Thymus (tissue), 11 donors: ENCODE data around the gene ADCYAP1R1. TPM values are rescaled to one million over a fixed set of nuclear protein-coding genes. Genes with fewer than 3 reads are reported as not detected.
A peak's percentile ranks its signal among the peaks of the same experiment; 100 is the strongest.

Experiments used
- DNase-seq, 9 donors: peaks; one replicate each; pipeline ENCODE4 v3.0.0-alpha.2; 2013; ENCODE audit warnings: low spot score in 9 of 9, low read depth in 6 of 9, missing footprints in 1 of 9
- H3K27ac ChIP-seq, 2 donors: one replicate each; pipeline ENCODE4 v1.5.1; 2013; ENCODE audit warnings: control low read depth in 1 of 2, low read depth in 1 of 2, low read length in 1 of 2, mild to moderate bottlenecking in 1 of 2, moderate library complexity in 1 of 2
- H3K27me3 ChIP-seq, 2 donors: one replicate each; pipeline ENCODE4 v1.5.1; 2013; ENCODE audit warnings: low read length in 1 of 2; ENCODE audit not compliant: control insufficient read depth in 2 of 2, insufficient read depth in 1 of 2
- H3K36me3 ChIP-seq, 2 donors: one replicate each; pipeline ENCODE4 v1.5.1; 2013; ENCODE audit warnings: low read length in 1 of 2, mild to moderate bottlenecking in 1 of 2, moderate library complexity in 1 of 2; ENCODE audit not compliant: control insufficient read depth in 2 of 2, insufficient read depth in 2 of 2
- H3K4me1 ChIP-seq, 2 donors: one replicate each; pipeline ENCODE4 v1.5.1; 2013; ENCODE audit warnings: low read length in 2 of 2; ENCODE audit not compliant: control insufficient read depth in 2 of 2, insufficient read depth in 2 of 2
- H3K4me3 ChIP-seq, 2 donors: one replicate each; pipeline ENCODE4 v1.5.1; 2013; ENCODE audit warnings: low read length in 2 of 2, control low read depth in 1 of 2, mild to moderate bottlenecking in 1 of 2
- H3K9me3 ChIP-seq, 2 donors: one replicate each; pipeline ENCODE4 v1.5.1; 2013; ENCODE audit warnings: low read length in 1 of 2, mild to moderate bottlenecking in 1 of 2; ENCODE audit not compliant: control insufficient read depth in 2 of 2, insufficient read depth in 1 of 2
- WGBS: extraction: QIAGEN DNeasy Blood & Tissue Kit; methylation state at CpG from one replicate; pipeline ENCODE4 v1.1.7; 2013; 5-methylcytosine and 5-hydroxymethylcytosine counted together
- polyA plus RNA-seq: library from polyadenylated mRNA; stranded (reverse); fragments of 200-250 nt; gene quantifications from one replicate; pipeline ENCODE4 v1.2.3, GENCODE V29; 2013
- total RNA-seq: library from RNA; stranded (reverse); fragments of 120-200 nt; gene quantifications from one replicate; pipeline ENCODE4 v1.2.4, GENCODE V29; 2013
- donor health status: healthy.

Gene ADCYAP1R1
- total and polyA plus RNA-seq, 2 donors: 0.21 to 0.61 TPM

DNA sequence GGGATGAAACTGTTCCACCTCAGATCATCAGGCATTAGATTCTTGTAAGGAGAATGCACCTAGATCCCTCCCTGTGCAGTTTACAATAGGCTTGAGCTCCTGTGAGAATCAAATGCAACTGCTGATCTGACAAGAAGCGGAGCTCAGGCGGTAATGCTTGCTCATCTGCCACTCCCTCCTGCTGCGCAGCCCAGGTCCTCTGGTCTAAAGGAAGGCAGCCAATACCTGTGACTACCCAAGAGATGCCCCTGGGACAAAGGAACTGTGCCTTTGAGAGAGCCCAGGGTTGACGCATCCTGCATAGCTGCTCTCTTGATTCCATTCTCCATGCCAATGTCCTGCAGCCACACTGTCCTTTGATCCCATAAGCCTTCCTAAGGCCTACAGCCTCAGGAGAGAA lies 73.1 kb downstream of the ADCYAP1R1 start:
- no peaks in the 10 kb centered on the region for H3K9me3 ChIP-seq
- H3K4me3 ChIP-seq: no peak overlapping the region
- no peak for DNase-seq
- no peaks in the 10 kb centered on the region for H3K36me3 ChIP-seq
- H3K27ac ChIP-seq: no peak overlapping the region
- WGBS: 91% methylated on average over 4 of the region's 4 CpGs
- no peaks in the 10 kb centered on the region for H3K4me1 ChIP-seq
- H3K27me3 ChIP-seq: peaks cover 0 to 2% of the 10 kb centered on the region in 2 donors

DNA sequence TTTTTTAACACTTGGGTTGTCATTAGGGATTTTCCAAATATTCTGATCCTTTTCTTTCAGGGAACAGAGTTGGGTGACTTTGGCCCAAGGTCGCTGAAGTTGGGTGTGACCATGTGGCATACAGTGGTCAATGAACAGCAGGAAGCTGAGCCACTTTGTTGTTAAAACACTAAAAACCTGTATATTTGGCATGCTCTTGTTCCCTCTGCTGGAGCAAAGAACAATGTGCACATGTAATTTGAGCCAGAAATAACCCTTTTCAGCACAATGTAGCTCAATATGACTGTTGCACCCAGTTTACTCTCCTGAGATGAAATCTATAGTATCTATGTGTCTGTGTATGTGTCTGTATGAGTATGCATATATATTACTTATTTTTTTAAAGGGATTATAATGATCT lies 74.9 kb downstream of the ADCYAP1R1 start:
- Histone ChIP-seq H3K4me1 (no peaks in the 10 kb centered on the region), H3K27ac (no peak overlapping the region), H3K27me3 (peaks cover 0 to 2% of the 10 kb centered on the region in 2 donors), H3K36me3 (no peaks in the 10 kb centered on the region), H3K4me3 (no peak overlapping the region), H3K9me3 (no peaks in the 10 kb centered on the region)
- 84% methylated on average over 1 of the region's 1 CpG for WGBS
- DNase-seq: no peak

- no peaks in the 10 kb centered on the region for H3K36me3 ChIP-seq
- H3K4me1 ChIP-seq: no peaks in the 10 kb centered on the region
- 83% methylated on average over 3 of the region's 3 CpGs for WGBS
- H3K9me3 ChIP-seq: no peaks in the 10 kb centered on the region
- no peak overlapping the region for H3K4me3 ChIP-seq
- no peak overlapping the region for H3K27ac ChIP-seq
- DNase-seq: no peak
- peaks cover 0 to under 1% of the 10 kb centered on the region in 2 donors for H3K27me3 ChIP-seq
These were observed 77.0 kb downstream of the ADCYAP1R1 start for GRCh38 chr7:31129067-31129466.

DNA sequence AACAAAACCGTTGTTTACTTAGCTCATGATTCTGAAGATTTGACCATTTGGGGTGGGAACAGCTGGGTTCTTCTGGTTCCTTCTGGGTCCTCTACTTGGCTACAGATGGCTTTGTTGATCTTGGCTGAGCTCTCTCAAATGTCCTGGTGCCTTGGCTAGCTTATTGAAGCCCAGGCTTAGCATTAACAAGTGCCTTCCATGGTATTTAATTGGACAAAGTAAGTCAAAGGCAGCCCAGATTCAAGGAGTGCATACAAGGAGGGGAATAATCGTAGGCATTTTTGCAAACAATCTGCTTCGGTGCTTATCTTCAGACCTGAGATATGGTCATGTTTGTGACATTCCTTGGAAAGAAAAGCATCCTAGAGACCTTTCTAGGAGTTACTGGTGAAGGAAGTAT lies 81.4 kb downstream of the ADCYAP1R1 start:
- H3K4me3 ChIP-seq: no peak overlapping the region
- no peaks in the 10 kb centered on the region for H3K9me3 ChIP-seq
- H3K4me1 ChIP-seq: no peaks in the 10 kb centered on the region
- peaks cover 0 to 3% of the 10 kb centered on the region in 2 donors for H3K27me3 ChIP-seq
- DNase-seq: no peak
- no peak overlapping the region for H3K27ac ChIP-seq
- 87% methylated on average over 3 of the region's 3 CpGs for WGBS
- no peaks in the 10 kb centered on the region for H3K36me3 ChIP-seq

DNA sequence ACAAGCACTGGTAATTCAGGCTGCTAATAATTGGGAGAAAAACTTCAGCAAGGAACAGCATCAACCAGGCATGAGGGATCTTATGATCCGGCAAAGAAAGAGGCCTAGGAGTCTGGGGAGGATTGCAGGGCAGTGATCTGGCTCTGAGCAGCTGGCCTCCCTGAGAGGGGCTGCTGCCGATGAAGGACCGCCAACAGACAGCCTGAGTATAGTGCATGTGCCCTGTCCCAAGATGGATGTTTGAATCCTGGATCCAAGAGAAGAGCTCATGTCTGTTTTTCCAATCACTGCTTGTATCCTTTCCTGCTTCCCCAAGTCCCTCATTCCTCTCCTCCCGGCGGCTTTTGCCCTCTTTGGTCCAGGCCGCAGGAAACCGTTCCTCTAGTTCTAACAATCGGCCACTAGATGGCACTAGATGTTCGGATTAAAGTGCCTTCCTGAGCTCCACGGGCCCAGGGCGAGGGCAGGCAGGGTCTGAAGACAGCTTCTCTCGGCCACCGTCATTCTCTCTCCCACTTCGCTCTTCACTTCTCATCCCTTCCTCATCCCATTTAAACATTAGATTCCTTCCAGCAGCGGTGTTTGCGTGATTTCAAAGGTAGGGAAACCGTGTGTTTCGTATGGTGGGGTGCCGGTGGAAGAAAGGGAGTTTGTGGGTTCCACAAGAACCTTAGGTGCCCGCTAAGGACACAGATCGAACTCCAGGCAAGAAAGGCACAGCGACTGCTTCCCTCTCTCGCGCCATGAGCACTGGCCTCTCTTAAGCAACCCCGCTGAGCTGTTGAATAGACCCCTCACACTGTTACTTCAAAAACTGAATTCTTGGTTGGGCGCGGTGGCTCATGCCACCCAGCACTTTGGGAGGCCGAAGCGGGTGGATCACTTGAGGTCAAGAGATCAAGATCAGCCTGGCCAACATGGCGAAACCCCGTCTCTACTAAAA lies 82.4 kb downstream of the ADCYAP1R1 start:
- peaks cover 0 to 3% of the 10 kb centered on the region in 2 donors for H3K27me3 ChIP-seq
- H3K27ac ChIP-seq: no peak overlapping the region
- no peak overlapping the region for H3K4me3 ChIP-seq
- no peaks in the 10 kb centered on the region for H3K4me1 ChIP-seq
- H3K9me3 ChIP-seq: no peaks in the 10 kb centered on the region
- DNase-seq: peak; percentile 17 to 70 (median 32)
- 54% methylated on average over 31 of the region's 31 CpGs for WGBS
- no peaks in the 10 kb centered on the region for H3K36me3 ChIP-seq

- Histone ChIP-seq H3K27ac (no peak overlapping the region), H3K9me3 (no peaks in the 10 kb centered on the region), H3K27me3 (peaks cover 0 to 3% of the 10 kb centered on the region in 2 donors), H3K4me3 (no peak overlapping the region), H3K4me1 (no peaks in the 10 kb centered on the region), H3K36me3 (no peaks in the 10 kb centered on the region)
- WGBS: 95% methylated on average over 7 of the region's 7 CpGs
- no peak for DNase-seq
These were observed 85.1 kb downstream of the ADCYAP1R1 start for GRCh38 chr7:31137234-31137633.

DNA sequence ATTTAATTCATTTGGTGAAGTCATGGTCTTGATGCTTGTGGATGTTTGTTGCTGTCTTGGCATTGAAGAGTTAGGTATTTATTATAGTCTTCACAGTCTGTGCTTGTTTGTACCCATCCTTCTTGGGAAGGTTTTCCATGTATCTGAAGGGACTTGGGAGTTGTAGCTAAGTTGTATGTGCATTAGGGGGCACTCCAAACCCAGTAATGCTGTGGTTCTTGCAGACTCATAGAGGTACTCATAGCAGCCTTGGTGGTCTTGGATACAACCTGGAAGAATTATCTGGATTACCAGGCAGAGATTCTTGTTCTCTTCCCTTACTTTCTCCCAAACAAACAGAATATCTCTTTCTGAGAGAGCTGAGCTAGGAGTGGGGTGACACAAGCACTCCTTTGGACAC lies 93.2 kb downstream of the ADCYAP1R1 start:
- Histone ChIP-seq H3K27me3 (no peaks in the 10 kb centered on the region), H3K4me1 (no peaks in the 10 kb centered on the region), H3K4me3 (no peak overlapping the region), H3K9me3 (no peaks in the 10 kb centered on the region), H3K36me3 (no peaks in the 10 kb centered on the region), H3K27ac (no peak overlapping the region)
- DNase-seq: no peak

GRCh38 chr7:31146030-31146429 lies 93.9 kb downstream of the ADCYAP1R1 start:
- Histone ChIP-seq H3K27ac (no peak overlapping the region), H3K4me1 (no peaks in the 10 kb centered on the region), H3K4me3 (no peak overlapping the region), H3K36me3 (no peaks in the 10 kb centered on the region), H3K9me3 (no peaks in the 10 kb centered on the region), H3K27me3 (no peaks in the 10 kb centered on the region)
- WGBS: 76% methylated on average over 1 of the region's 1 CpG
- DNase-seq: no peak

- H3K27ac ChIP-seq: no peak overlapping the region
- no peak for DNase-seq
- H3K36me3 ChIP-seq: no peaks in the 10 kb centered on the region
- H3K4me3 ChIP-seq: no peak overlapping the region
- 96% methylated on average over 4 of the region's 4 CpGs for WGBS
- no peaks in the 10 kb centered on the region for H3K27me3 ChIP-seq
- no peaks in the 10 kb centered on the region for H3K9me3 ChIP-seq
- no peaks in the 10 kb centered on the region for H3K4me1 ChIP-seq
These were observed 94.4 kb downstream of the ADCYAP1R1 start for GRCh38 chr7:31146538-31146937.
